NCI-H345 treated with DMSO at 0.1 percent for 48 hours (cell line): ENCODE data around the gene CTSZ.
"Not testable (repeated sequence)": the region's sequence is repeated elsewhere in the genome, so short reads cannot be mapped to it uniquely, and the experiment has no call there.

Experiments
- DNase-seq: peaks from one replicate; lab custom pipeline; 2025; ENCODE audit not compliant: unreplicated experiment; lab: John Stamatoyannopoulos, UW

CTSZ gene

GRCh38 chr20:58982406-58983114, 24.5 kb downstream of the CTSZ start:
- no peak for DNase-seq

GRCh38 chr20:58981628-58982364, 25.3 kb downstream of the CTSZ start:
- peak; percentile 23 for DNase-seq

GRCh38 chr20:58980711-58981627, 26.1 kb downstream of the CTSZ start, which contains the start of gene NELFCD:
Gene NELFCD (plus strand): TSS chr20:58981256. CDS start chr20:58981310, 54 bp downstream.
- peak; percentile 88 for DNase-seq

- no peak for DNase-seq
Observed at GRCh38 chr20:58978351-58979190, 28.5 kb downstream of the CTSZ start.

- DNase-seq = no peak
Observed at GRCh38 chr20:58976061-58976730, 30.9 kb downstream of the CTSZ start.

- DNase-seq = no peak
Observed at GRCh38 chr20:58975353-58975752, 31.7 kb downstream of the CTSZ start.

GRCh38 chr20:58973866-58974265, 33.2 kb downstream of the CTSZ start:
- no peak for DNase-seq

GRCh38 chr20:58973179-58973578, 33.9 kb downstream of the CTSZ start:
- DNase-seq = no peak

- DNase-seq = no peak
Observed at GRCh38 chr20:58971429-58971828, 35.6 kb downstream of the CTSZ start.

GRCh38 chr20:58970146-58970545, 36.9 kb downstream of the CTSZ start:
- no peak for DNase-seq

- no peak for DNase-seq
Observed at GRCh38 chr20:58969439-58969838, 37.6 kb downstream of the CTSZ start.

GRCh38 chr20:58967652-58968429, 39.2 kb downstream of the CTSZ start:
- no peak for DNase-seq

GRCh38 chr20:58965270-58966064, 41.6 kb downstream of the CTSZ start:
- DNase-seq = no peak

- not testable (repeated sequence) for DNase-seq
Observed at GRCh38 chr20:58963922-58964321, 43.1 kb downstream of the CTSZ start.

GRCh38 chr20:58963060-58963584, 43.9 kb downstream of the CTSZ start:
- DNase-seq = no peak

- DNase-seq = no peak
Observed at GRCh38 chr20:58959652-58960051, 47.4 kb downstream of the CTSZ start.

- no peak for DNase-seq
Observed at GRCh38 chr20:58956078-58956477, 51.0 kb downstream of the CTSZ start.

- no peak for DNase-seq
Observed at GRCh38 chr20:58953050-58953449, 54.0 kb downstream of the CTSZ start.
